ENCODE measurements around the gene TENM3.

The TENM3 gene

DNA sequence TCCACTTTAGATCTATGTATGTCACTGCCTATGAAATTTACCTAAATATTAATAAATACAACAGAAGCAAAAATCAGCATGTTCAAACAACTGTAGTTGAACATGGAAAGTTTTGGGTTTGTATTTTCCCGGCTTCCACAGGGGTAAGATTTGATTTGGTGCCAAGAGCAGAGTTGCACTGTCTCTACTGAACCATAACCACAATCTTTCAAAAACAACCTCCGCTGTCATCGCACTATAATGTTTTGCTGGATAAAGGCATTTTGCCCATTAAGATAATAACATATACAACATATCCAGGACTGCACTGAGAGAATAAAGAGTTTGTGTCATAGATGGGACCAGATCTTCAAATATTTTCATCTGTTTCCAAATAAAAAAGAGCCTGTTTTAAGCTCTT, 94.9 kb downstream of the TENM3 start (continued):
- TF ChIP-seq, protein P1, sequence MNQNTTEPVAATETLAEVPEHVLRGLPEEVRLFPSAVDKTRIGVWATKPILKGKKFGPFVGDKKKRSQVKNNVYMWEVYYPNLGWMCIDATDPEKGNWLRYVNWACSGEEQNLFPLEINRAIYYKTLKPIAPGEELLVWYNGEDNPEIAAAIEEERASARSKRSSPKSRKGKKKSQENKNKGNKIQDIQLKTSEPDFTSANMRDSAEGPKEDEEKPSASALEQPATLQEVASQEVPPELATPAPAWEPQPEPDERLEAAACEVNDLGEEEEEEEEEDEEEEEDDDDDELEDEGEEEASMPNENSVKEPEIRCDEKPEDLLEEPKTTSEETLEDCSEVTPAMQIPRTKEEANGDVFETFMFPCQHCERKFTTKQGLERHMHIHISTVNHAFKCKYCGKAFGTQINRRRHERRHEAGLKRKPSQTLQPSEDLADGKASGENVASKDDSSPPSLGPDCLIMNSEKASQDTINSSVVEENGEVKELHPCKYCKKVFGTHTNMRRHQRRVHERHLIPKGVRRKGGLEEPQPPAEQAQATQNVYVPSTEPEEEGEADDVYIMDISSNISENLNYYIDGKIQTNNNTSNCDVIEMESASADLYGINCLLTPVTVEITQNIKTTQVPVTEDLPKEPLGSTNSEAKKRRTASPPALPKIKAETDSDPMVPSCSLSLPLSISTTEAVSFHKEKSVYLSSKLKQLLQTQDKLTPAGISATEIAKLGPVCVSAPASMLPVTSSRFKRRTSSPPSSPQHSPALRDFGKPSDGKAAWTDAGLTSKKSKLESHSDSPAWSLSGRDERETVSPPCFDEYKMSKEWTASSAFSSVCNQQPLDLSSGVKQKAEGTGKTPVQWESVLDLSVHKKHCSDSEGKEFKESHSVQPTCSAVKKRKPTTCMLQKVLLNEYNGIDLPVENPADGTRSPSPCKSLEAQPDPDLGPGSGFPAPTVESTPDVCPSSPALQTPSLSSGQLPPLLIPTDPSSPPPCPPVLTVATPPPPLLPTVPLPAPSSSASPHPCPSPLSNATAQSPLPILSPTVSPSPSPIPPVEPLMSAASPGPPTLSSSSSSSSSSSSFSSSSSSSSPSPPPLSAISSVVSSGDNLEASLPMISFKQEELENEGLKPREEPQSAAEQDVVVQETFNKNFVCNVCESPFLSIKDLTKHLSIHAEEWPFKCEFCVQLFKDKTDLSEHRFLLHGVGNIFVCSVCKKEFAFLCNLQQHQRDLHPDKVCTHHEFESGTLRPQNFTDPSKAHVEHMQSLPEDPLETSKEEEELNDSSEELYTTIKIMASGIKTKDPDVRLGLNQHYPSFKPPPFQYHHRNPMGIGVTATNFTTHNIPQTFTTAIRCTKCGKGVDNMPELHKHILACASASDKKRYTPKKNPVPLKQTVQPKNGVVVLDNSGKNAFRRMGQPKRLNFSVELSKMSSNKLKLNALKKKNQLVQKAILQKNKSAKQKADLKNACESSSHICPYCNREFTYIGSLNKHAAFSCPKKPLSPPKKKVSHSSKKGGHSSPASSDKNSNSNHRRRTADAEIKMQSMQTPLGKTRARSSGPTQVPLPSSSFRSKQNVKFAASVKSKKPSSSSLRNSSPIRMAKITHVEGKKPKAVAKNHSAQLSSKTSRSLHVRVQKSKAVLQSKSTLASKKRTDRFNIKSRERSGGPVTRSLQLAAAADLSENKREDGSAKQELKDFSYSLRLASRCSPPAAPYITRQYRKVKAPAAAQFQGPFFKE (tag by site-specific recombination; IDR thresholded peaks at IDR 0.05; ENCODE audit: borderline replicate concordance): no peak
- TF ChIP-seq KLF17 (tag by site-specific recombination; IDR thresholded peaks at IDR 0.05): no peak
- TF ChIP-seq, protein P2, sequence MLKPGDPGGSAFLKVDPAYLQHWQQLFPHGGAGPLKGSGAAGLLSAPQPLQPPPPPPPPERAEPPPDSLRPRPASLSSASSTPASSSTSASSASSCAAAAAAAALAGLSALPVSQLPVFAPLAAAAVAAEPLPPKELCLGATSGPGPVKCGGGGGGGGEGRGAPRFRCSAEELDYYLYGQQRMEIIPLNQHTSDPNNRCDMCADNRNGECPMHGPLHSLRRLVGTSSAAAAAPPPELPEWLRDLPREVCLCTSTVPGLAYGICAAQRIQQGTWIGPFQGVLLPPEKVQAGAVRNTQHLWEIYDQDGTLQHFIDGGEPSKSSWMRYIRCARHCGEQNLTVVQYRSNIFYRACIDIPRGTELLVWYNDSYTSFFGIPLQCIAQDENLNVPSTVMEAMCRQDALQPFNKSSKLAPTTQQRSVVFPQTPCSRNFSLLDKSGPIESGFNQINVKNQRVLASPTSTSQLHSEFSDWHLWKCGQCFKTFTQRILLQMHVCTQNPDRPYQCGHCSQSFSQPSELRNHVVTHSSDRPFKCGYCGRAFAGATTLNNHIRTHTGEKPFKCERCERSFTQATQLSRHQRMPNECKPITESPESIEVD (tag by site-specific recombination; IDR thresholded peaks at IDR 0.05): peak; percentile 93
- TF ChIP-seq GFI1B (tag by site-specific recombination; IDR thresholded peaks at IDR 0.05): no peak
- no peak for TF ChIP-seq ZNF23 (tag by site-specific recombination; IDR thresholded peaks at IDR 0.05; ENCODE audit: borderline replicate concordance)
- no peak for TF ChIP-seq ZNF274 (IDR thresholded peaks at IDR 0.05; ENCODE audit: low read length)
- no peak for TF ChIP-seq ZNF274 (tag by site-specific recombination; IDR thresholded peaks at IDR 0.05; ENCODE audit: borderline replicate concordance)
- no peak for TF ChIP-seq ZFP69B (tag by site-specific recombination; IDR thresholded peaks at IDR 0.05)
- no peak for TF ChIP-seq ZNF350 (tag by site-specific recombination; IDR thresholded peaks at IDR 0.05)
- TF ChIP-seq BCL11B (tag by site-specific recombination; IDR thresholded peaks at IDR 0.05; ENCODE audit: low read depth): no peak
- TF ChIP-seq, protein P3, sequence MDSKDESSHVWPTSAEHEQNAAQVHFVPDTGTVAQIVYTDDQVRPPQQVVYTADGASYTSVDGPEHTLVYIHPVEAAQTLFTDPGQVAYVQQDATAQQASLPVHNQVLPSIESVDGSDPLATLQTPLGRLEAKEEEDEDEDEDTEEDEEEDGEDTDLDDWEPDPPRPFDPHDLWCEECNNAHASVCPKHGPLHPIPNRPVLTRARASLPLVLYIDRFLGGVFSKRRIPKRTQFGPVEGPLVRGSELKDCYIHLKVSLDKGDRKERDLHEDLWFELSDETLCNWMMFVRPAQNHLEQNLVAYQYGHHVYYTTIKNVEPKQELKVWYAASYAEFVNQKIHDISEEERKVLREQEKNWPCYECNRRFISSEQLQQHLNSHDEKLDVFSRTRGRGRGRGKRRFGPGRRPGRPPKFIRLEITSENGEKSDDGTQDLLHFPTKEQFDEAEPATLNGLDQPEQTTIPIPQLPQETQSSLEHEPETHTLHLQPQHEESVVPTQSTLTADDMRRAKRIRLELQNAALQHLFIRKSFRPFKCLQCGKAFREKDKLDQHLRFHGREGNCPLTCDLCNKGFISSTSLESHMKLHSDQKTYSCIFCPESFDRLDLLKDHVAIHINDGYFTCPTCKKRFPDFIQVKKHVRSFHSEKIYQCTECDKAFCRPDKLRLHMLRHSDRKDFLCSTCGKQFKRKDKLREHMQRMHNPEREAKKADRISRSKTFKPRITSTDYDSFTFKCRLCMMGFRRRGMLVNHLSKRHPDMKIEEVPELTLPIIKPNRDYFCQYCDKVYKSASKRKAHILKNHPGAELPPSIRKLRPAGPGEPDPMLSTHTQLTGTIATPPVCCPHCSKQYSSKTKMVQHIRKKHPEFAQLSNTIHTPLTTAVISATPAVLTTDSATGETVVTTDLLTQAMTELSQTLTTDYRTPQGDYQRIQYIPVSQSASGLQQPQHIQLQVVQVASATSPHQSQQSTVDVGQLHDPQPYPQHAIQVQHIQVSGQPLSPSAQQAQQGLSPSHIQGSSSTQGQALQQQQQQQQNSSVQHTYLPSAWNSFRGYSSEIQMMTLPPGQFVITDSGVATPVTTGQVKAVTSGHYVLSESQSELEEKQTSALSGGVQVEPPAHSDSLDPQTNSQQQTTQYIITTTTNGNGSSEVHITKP (tag by site-specific recombination; IDR thresholded peaks at IDR 0.05): no peak
- no peak for TF ChIP-seq ZNF114 (tag by site-specific recombination; IDR thresholded peaks at IDR 0.05)
- TF ChIP-seq SCRT1 (tag by site-specific recombination; IDR thresholded peaks at IDR 0.05; ENCODE audit: borderline replicate concordance): no peak
- no peak for TF ChIP-seq ZSCAN16 (tag by site-specific recombination; IDR thresholded peaks at IDR 0.05)
- TF ChIP-seq KLF7 (tag by site-specific recombination; IDR thresholded peaks at IDR 0.05; ENCODE audit: borderline replicate concordance): no peak
- no peak for TF ChIP-seq ZNF837 (tag by site-specific recombination; IDR thresholded peaks at IDR 0.05)
- TF ChIP-seq ZNF544 (tag by site-specific recombination; IDR thresholded peaks at IDR 0.05): no peak
- no peak for TF ChIP-seq ZNF610 (tag by site-specific recombination; IDR thresholded peaks at IDR 0.05; ENCODE audit: borderline replicate concordance)
- no peak for TF ChIP-seq ZFP41 (tag by site-specific recombination; IDR thresholded peaks at IDR 0.05; ENCODE audit: borderline replicate concordance)
- no peak for TF ChIP-seq ZNF521 (tag by site-specific recombination; IDR thresholded peaks at IDR 0.05)
- peak; percentile 74 for TF ChIP-seq WT1 (tag by site-specific recombination; IDR thresholded peaks at IDR 0.05)
- no peak for TF ChIP-seq BCL11A (tag by site-specific recombination; IDR thresholded peaks at IDR 0.05; ENCODE audit: low read depth)
- no peak for TF ChIP-seq ZBTB21 (tag by site-specific recombination; IDR thresholded peaks at IDR 0.05)
- 0 out of 2 replicates have a peak, but pooled peaks have one; percentile 24 for TF ChIP-seq ZEB2 (tag by site-specific recombination; IDR thresholded peaks at IDR 0.05)
- peak; percentile 32; the same call in 1 of the 2 replicates for TF ChIP-seq GLIS1 (tag by site-specific recombination; IDR thresholded peaks at IDR 0.05)
- no peak for TF ChIP-seq ZNF169 (tag by site-specific recombination; IDR thresholded peaks at IDR 0.05)
- TF ChIP-seq FEZF1 (tag by site-specific recombination; IDR thresholded peaks at IDR 0.05): peak; percentile 76
- peak; percentile 87 for TF ChIP-seq OSR2 (tag by site-specific recombination; IDR thresholded peaks at IDR 0.05)
